ENCODE data around the gene UGCG.

The UGCG gene

DNA sequence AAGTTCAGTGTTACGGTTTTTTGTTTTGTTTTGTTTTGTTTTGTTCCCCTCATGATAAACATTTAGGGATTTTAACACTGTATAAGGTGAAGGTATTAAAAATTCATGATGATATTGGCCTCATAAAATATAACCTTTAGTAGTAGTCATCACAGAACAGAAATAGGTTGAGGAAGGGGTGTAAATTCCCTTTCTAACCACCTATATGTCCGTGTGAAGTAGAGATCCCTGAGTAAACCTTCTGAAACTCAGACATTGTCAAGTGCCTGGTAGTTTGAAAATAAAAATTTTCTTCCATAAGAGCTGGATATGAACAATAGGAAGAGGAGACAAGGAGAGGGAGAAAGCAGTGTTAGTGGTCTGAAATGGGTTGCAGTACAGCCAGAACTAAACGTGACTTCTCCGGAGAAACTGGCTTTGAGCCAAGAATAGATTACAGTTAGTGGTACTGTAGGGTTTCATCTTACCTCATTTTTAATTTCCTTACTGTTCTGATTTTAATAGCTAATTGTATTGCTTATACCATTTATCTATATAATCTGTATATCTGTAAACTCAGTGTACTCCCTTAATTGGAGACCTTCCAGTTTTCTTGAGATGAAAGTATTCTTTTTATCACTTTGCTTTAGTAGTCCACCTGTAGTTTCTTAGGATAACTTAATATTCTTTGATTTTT lies 18.3 kb downstream of the UGCG start:
- DNase-seq (ENCODE audit: extremely low read depth, low read depth): no peak

DNA sequence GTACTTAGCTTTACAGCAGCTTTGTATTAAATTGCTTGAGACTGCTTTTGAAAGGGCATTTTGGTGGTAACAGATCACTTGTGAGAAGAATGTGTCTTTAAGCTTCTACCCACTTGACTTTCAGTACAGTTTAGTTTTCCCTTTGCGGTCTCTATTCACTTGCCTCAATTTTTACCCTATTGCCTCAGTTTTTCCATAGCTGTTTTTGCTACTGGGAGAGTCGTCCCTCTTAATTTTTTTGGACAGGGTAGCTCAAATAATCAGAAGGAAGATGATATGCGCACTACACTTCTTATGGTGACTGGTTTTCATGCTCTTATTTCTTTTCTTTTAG lies 18.8 kb downstream of the UGCG start:
- no peak for DNase-seq (ENCODE audit: extremely low read depth, low read depth)
- TF ChIP-seq, protein P1, sequence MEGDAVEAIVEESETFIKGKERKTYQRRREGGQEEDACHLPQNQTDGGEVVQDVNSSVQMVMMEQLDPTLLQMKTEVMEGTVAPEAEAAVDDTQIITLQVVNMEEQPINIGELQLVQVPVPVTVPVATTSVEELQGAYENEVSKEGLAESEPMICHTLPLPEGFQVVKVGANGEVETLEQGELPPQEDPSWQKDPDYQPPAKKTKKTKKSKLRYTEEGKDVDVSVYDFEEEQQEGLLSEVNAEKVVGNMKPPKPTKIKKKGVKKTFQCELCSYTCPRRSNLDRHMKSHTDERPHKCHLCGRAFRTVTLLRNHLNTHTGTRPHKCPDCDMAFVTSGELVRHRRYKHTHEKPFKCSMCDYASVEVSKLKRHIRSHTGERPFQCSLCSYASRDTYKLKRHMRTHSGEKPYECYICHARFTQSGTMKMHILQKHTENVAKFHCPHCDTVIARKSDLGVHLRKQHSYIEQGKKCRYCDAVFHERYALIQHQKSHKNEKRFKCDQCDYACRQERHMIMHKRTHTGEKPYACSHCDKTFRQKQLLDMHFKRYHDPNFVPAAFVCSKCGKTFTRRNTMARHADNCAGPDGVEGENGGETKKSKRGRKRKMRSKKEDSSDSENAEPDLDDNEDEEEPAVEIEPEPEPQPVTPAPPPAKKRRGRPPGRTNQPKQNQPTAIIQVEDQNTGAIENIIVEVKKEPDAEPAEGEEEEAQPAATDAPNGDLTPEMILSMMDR (IDR thresholded peaks at IDR 0.05; ENCODE audit: low read depth, low read length): no peak

More for the DNA sequence above, 18.3 kb downstream of the UGCG start:
- TF ChIP-seq, protein P1 (IDR thresholded peaks at IDR 0.05; ENCODE audit: low read depth, low read length): no peak

DNA sequence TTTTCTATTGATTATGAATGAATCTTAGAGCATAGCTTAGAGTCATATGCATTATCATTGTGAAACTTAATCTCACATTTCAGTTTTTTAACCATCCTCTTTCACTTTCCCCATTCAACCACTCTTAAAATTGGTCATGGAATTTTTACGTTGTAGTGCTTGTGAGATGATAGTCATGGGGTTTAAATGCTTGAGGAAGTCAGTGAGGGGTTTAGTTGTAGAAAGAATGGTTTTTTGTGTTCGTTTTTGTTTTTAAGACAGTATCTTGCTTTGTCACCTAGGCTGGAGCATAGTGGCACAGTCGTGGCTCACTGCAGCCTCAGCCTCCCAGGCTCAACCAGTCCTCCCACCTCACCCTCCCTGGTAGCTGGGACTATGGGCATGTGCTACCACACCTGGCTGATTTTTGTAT lies 19.6 kb downstream of the UGCG start:
- TF ChIP-seq, protein P1 (IDR thresholded peaks at IDR 0.05; ENCODE audit: low read depth, low read length): no peak
- DNase-seq (ENCODE audit: extremely low read depth, low read depth): no peak

DNA sequence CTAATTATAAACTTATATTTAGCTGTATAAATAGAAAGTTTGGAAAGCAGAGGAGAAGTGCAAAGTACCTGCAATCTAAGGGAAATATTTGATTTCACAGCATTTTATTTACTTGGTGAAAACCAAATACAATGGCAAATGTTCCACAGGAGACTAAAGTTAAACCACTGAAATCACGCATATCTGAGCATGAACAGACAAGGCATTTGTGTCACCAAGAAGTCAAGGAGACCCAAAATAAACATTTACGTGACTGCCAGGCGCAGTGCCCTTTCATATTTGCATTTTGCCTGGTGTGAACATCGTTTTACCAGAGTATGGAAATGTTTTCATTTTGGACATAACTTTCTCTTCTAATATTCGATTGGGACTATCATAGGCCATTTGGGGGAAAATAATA lies 20.6 kb downstream of the UGCG start:
- DNase-seq (ENCODE audit: extremely low read depth, low read depth): no peak
- TF ChIP-seq, protein P1 (IDR thresholded peaks at IDR 0.05; ENCODE audit: low read depth, low read length): no peak

DNA sequence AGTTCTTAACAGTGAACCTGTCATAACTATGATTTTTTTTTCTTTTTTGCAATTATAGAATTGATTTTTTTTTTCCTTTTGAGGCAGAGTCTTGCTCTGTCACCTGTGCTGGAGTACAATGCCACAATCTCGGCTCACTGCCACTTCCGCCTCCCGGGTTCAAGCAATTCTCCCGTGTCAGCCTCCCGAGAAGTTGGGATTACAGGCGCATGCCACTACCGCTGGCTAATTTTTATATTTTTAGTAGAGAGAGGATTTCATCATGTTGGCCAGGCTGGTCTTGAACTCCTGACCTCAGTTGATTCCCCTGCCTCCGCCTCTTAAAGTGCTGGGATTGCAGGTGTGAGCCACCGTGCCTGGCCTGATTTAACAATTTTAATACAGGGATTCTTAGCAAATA lies 21.4 kb downstream of the UGCG start:
- TF ChIP-seq, protein P1 (IDR thresholded peaks at IDR 0.05; ENCODE audit: low read depth, low read length): no peak
- DNase-seq (ENCODE audit: extremely low read depth, low read depth): no peak

DNA sequence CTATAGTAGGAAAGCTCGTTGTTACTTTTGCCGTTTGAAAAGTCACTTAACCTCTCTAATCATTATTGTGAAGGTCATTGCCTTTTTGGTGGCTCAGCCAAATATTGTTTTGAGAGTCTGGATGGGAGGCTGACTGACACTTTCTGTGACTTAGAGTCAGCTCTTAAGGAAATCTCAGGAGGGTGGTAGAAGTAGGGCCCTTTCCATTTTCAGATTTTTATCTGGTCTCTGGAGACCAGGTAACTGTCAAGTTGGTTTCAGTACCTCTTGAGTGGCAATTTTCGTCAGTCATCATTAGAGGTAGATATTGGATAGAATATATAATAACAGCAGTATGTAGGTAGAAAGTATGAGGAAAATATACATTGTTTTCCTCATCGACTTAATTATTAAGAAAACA lies 23.3 kb downstream of the UGCG start:
- TF ChIP-seq, protein P1 (IDR thresholded peaks at IDR 0.05; ENCODE audit: low read depth, low read length): no peak
- no peak for DNase-seq (ENCODE audit: extremely low read depth, low read depth)

DNA sequence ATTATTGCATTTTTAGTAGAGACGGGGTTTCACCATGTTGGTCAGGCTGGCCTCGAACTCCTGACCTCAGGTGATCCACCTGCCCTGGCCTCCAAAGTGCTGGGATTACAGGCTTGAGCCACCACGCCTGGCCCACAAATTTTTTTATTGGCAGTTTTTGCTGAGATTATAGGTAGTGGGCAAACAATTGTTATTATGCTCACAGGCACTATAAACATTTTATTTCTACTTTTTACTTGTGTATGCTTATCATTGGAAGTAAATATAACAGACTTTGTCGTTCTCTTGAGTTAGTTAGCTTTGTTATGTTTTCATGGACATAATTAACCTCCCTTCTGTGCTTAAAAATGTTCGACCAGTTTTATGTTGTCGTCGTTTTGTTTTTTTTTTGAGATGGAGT lies 23.9 kb downstream of the UGCG start:
- TF ChIP-seq, protein P1 (IDR thresholded peaks at IDR 0.05; ENCODE audit: low read depth, low read length): no peak

More for the DNA sequence above, 23.9 kb downstream of the UGCG start:
- DNase-seq (ENCODE audit: extremely low read depth, low read depth): no peak

Data from AG09319 (cell line).